ENCODE data around the gene SNAPIN.

- TF ChIP-seq, protein P1, sequence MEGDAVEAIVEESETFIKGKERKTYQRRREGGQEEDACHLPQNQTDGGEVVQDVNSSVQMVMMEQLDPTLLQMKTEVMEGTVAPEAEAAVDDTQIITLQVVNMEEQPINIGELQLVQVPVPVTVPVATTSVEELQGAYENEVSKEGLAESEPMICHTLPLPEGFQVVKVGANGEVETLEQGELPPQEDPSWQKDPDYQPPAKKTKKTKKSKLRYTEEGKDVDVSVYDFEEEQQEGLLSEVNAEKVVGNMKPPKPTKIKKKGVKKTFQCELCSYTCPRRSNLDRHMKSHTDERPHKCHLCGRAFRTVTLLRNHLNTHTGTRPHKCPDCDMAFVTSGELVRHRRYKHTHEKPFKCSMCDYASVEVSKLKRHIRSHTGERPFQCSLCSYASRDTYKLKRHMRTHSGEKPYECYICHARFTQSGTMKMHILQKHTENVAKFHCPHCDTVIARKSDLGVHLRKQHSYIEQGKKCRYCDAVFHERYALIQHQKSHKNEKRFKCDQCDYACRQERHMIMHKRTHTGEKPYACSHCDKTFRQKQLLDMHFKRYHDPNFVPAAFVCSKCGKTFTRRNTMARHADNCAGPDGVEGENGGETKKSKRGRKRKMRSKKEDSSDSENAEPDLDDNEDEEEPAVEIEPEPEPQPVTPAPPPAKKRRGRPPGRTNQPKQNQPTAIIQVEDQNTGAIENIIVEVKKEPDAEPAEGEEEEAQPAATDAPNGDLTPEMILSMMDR (IDR thresholded peaks at IDR 0.05; ENCODE audit: low read depth, low read length, poor library complexity, severe bottlenecking) = no peak
- no peak for TF ChIP-seq EZH2phosphoT487 (IDR thresholded peaks at IDR 0.05; ENCODE audit: borderline replicate concordance, low read length)
These were observed 15.4 kb upstream of the SNAPIN start for GRCh38 chr1:153643100-153643499.

All from DOHH2 (cell line).